BJ (cell line): ENCODE results near the gene CAST. TPM values are rescaled to one million over a fixed set of nuclear protein-coding genes. Genes with fewer than 3 reads are reported as not detected.
A peak's percentile ranks its signal among the peaks of the same experiment; 100 is the strongest.

Experiments used
- CTCF ChIA-PET: fragments of 350-600 bp; formaldehyde crosslinking; extraction: SDS; loops from one replicate; lab custom pipeline; 2021; ENCODE audit warnings: antibody characterized with exemption, inconsistent platforms; lab: Yijun Ruan, JAX
- POLR2A ChIA-PET: fragments of 300-600 bp; sonication (Branson Sonifier 250); formaldehyde crosslinking; extraction: SDS; loops from one replicate; lab custom pipeline; 2021; ENCODE audit warnings: antibody characterized with exemption; lab: Charles Lee
- DNase-seq: peaks from one replicate; pipeline ENCODE4 v3.0.0-alpha.2; 2011; ENCODE audit warnings: low read depth
- H3K27me3 ChIP-seq: 2 replicates; pipeline ENCODE4 v1.6.0; 2011; ENCODE audit warnings: low read length; ENCODE audit not compliant: control insufficient read depth, insufficient read depth
- H3K36me3 ChIP-seq: 2 replicates; pipeline ENCODE4 v1.5.1; 2011; ENCODE audit warnings: low read length; ENCODE audit not compliant: control insufficient read depth, insufficient read depth
- H3K4me3 ChIP-seq: 2 replicates; pipeline ENCODE4 v1.5.1; 2011; ENCODE audit warnings: low read depth, mild to moderate bottlenecking, control low read depth, low read length
- CTCF ChIP-seq: IDR thresholded peaks from 2 replicates; pipeline ENCODE4 v1.5.1; 2011; ENCODE audit warnings: low read depth, mild to moderate bottlenecking, control low read depth, inconsistent platforms, low read length, moderate library complexity; ENCODE audit not compliant: insufficient read depth
- polyA plus RNA-seq: library from polyadenylated mRNA; depleted of rRNA; stranded (reverse); fragments of >200 nt; gene quantifications from 2 replicates; pipeline ENCODE4 v1.2.3, GENCODE V29; 2011

Gene CAST
- polyA plus RNA-seq, 1 experiment: 112 TPM

GRCh38 chr5:96619946-96620345 is 42.2 kb upstream of the CAST start:
- no peak for TF ChIP-seq CTCF
- no peaks in the 10 kb centered on the region for H3K36me3 ChIP-seq
- H3K27me3 ChIP-seq: no peaks in the 10 kb centered on the region
- H3K4me3 ChIP-seq: no peak overlapping the region
- DNase-seq: no peak
- POLR2A ChIA-PET: no interaction called here
- CTCF ChIA-PET: interaction anchor here (0.6 to 1.5 kb wide), 3 partner anchors 47 to 544 kb away, joined by 3 to 5 read pairs (median 3); no protein-coding TSS in a partner anchor

- H3K27me3 ChIP-seq: no peaks in the 10 kb centered on the region
- ChIA-PET POLR2A (no interaction called here), CTCF (no interaction called here)
- no peak for DNase-seq
- H3K4me3 ChIP-seq: no peak overlapping the region
- TF ChIP-seq CTCF: no peak
- H3K36me3 ChIP-seq: no peaks in the 10 kb centered on the region
Measured at GRCh38 chr5:96624596-96624995, 37.6 kb upstream of the CAST start.

DNA sequence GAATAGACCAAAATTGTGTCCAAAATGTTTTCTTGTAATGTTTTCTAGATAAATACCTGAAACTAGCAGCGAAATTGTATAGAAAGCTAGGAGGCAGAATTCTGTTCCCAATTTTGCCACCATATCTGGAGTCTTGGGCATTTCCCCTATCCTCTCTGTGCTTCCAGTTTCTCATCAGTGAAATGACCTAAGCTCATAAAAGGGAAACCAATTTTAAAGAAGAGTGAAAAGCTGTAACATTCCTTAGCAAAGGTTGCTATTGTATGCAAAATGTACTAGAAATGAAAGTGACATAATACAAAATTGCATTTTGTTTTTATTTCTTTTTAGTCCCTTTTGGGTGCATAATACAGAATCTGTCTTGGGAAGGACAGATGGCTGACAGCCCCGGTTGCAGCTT is 36.8 kb upstream of the CAST start:
- Histone ChIP-seq H3K4me3 (no peak overlapping the region), H3K36me3 (no peaks in the 10 kb centered on the region), H3K27me3 (no peaks in the 10 kb centered on the region)
- ChIA-PET CTCF (interaction anchor here (0.6 to 1.5 kb wide), 4 partner anchors 8 to 280 kb away, joined by 3 to 7 read pairs (median 4); no protein-coding TSS in a partner anchor), POLR2A (no interaction called here)
- no peak for DNase-seq
- TF ChIP-seq CTCF: no peak

GRCh38 chr5:96626956-96627355 is 35.2 kb upstream of the CAST start:
- no peaks in the 10 kb centered on the region for H3K27me3 ChIP-seq
- TF ChIP-seq CTCF: no peak
- POLR2A ChIA-PET: interaction anchor here (0.6 kb wide), 1 partner anchor 165 kb away, joined by 3 read pairs; no protein-coding TSS in a partner anchor
- H3K4me3 ChIP-seq: no peak overlapping the region
- DNase-seq: peak; percentile 85
- CTCF ChIA-PET: interaction anchor here (0.9 kb wide), 1 partner anchor 13 kb away, joined by 6 read pairs; no protein-coding TSS in a partner anchor
- H3K36me3 ChIP-seq: no peaks in the 10 kb centered on the region

- TF ChIP-seq CTCF: no peak
- no peaks in the 10 kb centered on the region for H3K36me3 ChIP-seq
- ChIA-PET CTCF (no interaction called here), POLR2A (no interaction called here)
- H3K4me3 ChIP-seq: no peak overlapping the region
- no peak for DNase-seq
- H3K27me3 ChIP-seq: no peaks in the 10 kb centered on the region
Measured at GRCh38 chr5:96627792-96628398, 34.3 kb upstream of the CAST start.
